Dedifferentiated amniotic fluid mesenchymal stem cell (primary cell): Measurements from ENCODE around the gene GNG14.
A peak's percentile ranks its signal among the peaks of the same experiment; 100 is the strongest.
"Not testable (repeated sequence)": the region's sequence is repeated elsewhere in the genome, so short reads cannot be mapped to it uniquely, and the experiment has no call there.

Source experiments
- DNase-seq: peaks from one replicate; pipeline ENCODE4 v3.0.0-alpha.2; 2016; ENCODE audit errors: extremely low spot score

Gene GNG14

DNA sequence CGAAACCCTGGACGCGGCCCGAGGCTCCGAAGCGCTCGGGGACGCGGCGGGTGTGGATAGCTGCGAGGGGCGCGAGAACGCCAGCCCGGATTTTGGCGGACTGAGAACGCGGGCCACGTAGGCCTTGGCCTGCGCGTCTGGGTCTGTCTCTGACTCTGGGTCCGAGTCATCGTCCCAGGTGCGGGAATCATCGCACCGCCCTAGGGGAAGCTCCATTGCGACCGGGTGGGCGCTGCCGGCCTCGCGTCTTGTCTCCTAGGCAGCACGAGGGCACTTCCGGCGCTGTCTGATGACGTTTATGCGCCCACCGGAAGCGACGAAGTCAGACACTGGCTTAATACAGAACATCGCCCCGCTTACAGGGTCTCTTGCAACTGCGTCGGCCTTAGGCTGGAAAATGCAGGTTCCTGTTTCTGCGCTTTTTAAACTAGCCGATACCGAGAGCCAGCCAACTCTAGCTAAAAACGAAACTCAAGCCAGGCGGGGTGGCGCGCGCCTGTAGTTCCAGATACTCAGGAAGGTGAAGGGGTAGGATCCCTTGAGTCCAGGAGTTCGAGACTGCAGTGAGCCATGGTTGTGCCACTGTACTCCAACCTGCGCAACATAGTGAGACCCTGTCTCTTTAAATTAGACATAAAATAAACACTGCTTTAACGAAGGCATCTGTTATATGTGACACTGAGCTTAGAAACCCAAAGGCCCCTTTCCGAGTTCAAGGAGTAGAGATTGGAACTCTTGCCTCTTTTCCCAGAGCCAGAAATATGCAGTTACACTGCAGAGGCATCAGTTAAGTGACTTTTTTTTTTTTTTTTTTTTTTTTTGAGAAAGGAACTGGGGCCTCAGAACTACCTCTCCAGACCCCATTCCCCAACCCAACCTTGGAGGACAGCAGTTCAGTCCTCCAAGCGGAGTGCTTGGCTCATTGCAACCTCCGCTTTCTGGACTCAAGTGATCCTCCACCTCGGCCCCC lies 8.9 kb downstream of the GNG14 start, which contains the start of gene FBXW9:
Gene FBXW9, minus strand, starts transcription at position 266 of the 970 bp plus-strand sequence. Its CDS starts 50 bp downstream, at position 216.
- peak; percentile 93 for DNase-seq

DNA sequence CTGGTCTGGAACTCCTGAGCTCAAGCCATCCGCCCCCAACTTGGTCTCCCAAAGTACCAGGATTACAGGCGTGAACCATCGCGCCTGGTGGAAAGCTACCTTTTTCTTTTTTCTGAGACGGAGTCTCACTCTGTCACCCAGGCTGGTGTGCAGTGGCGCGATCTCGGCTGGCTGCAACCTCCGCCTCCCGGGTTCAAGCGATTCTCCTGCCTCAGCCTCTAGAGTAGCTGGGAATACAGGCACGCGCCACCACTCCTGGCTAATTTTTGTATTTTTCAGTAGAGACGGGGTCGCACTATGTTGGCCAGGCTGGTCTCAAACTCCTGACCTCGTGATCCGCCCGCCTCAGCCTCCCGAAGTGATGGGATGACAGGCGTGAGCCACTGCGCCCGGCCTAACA lies 9.6 kb downstream of the GNG14 start:
- DNase-seq, result not testable (repeated sequence)

DNA sequence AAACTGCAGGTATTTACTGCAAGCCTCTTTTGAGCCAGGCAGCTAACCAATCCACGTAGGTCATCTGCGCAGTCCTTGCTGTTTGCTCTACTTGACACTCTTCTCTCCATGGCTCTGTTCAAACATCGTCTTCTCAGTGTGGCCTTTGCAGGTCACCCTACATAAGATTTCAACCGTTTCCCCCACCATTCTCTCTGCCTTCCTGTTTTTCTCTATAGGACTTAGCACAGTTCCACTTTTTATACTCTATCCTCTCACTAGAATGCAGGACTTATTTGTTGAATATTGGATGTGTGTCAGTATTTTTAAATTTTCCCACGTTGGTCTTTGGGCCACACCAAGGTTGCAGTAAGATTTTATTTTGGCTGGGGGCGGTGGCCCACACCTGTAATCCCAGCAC lies 10.3 kb downstream of the GNG14 start:
- no peak for DNase-seq

DNA sequence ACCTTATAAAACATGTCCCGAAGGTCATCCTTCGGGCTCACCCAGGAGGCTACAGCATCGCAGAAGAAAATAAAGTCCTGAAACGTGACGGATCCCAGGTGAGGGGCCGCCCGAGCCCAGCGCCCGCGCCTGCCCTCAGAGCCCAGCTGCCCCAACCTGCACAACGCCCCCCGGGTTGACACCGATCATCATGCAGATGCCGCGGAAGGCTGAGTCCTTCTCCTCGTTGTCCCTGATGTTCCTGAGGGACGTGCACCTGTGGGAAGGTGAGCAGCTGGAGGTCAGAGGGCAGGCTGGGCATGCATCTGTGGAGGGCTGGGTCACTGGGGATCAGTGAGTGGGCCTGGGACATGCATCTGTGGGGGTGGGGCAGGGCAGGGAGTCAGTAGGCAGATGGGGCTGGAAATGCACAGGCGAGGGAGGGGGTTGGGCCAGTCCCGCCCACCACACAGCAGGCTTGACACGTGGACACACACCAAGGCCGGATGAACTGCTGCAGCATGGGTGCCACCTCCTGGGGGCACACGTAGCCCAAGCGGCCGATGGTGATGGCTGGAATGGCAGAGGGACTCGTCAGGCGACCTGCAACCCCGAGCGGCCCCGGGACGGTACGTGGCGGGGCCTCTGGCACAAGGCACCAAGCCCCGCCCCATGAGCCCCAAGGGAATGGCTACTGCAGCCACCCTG lies 13.9 kb downstream of the GNG14 start:
- no peak for DNase-seq

DNA sequence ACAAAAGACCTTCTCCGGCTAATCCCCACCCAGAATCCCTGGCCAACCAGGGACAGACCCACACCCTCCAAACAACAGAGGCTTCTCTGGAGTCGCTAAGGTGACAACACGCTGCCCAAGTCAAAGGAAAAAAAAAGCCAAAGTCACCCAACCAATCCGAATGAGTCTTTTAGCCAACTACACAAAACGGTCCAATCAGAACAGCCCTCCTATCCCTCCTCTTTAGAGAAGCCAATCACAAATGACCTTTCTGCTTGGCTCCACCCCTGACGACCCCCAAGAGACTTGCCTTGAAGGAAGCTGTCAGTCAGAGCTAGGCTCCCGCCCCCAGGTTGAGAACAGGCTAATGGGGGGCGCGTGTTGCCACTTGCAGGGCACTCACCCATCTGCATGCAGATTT lies 15.2 kb downstream of the GNG14 start:
- no peak for DNase-seq

DNA sequence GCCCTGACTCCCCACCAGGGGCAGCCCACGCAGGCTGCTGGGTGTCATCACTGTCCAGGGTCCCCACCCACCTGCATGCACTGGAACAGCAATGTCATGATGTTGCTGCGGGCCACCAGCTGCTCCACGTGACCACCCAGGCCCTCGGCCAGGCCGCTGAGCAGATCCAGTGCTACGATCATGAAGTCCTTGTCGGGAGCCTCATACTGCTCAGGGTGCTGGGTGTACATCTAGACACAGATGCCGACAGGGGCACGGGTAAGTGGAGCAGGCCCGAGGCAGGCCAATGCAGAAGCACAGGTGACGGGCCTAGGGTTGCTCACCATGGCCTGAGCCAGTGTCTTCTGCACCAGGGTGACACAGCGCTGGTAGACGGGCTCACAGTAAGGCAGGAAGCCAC lies 17.4 kb downstream of the GNG14 start:
- DNase-seq, result no peak

DNA sequence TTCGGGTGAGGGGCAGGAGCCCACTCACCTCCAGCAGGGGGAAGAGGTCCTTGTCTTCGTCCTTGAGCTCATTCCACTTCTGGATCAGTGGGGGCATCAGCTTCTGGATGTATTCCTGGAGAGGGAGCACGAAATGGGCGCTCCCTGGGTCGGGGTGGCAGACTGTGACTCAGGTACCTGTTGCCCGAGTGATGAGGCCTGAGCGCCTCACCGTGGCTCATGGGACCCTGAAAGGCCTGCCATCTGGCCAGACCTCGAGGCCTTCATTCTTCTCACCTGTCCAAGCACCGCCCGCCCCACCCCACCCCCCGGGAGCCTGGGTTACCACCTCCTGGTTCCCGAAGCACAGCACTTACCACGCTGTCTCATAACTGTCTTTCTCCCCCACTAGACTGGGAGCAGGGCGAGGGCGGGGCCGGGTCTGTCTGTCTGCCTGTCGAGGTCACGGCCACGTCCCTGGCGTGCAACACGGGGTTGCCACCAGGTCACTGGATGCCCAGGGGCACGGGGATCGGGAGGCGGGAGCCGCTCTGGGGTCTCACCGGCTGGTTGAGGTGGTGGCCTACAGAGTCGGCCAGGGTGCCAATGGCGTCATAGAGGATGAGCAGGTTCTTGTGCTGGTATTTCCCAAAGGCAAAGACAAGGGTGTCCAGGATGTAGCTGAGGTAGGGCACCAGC lies 18.0 kb downstream of the GNG14 start:
- DNase-seq, result no peak

DNA sequence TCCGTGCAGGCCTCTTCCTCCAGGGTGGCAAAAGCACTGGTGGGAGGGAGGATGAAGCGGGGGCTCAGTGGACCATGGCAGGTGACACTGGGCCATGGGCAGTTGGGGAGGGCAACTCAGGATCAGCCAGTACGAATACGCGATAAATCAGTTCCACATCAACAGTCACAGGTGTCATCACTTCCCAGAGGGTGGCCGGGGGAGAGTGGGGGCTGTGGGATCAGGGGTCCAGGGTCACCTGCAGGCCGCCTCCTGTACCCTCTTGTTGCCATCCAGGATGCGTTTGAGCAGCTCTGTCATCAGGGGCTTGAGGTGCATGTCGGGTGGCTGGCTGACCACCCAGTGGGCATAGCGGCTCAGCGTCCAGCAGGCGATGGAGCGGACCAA lies 18.5 kb downstream of the GNG14 start:
- no peak for DNase-seq

DNA sequence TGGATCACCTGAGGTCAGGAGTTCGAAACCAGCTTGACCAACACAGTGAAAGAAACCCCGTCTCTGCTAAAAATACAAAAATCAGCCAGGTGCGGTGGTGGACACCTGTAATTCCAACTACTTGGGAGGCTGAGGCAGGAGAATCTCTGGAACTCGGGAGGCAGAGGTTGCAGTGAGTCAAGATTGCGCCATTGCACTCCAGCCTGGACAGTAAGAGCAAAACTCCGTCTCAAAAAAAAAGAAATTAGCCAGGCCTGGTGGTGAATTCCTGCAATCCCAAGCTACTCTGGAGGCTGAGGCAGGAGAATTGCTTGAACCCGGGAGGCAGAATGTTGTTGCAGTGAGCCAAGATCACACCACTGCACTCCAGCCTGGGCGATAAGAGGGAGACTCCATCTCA lies 20.8 kb downstream of the GNG14 start:
- no peak for DNase-seq

DNA sequence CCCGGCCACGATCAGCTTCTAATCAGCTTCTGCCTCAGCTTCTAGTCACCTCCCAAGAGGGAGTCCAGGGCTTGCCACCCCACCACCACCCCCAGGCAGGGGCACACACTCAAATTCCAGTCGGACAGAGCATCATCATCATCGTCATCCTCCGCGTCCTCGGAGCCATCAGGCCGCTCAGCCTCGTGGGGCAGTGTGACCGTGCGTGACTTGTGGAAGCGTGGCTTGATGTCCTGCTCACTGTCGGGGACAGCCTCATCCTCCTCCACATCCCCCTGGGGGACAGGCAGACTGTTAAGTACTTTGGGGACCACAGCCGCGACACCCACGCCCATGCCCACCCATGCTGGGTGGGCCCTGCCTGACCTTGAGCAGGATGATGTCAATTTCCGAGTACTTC lies 23.4 kb downstream of the GNG14 start:
- no peak for DNase-seq

DNA sequence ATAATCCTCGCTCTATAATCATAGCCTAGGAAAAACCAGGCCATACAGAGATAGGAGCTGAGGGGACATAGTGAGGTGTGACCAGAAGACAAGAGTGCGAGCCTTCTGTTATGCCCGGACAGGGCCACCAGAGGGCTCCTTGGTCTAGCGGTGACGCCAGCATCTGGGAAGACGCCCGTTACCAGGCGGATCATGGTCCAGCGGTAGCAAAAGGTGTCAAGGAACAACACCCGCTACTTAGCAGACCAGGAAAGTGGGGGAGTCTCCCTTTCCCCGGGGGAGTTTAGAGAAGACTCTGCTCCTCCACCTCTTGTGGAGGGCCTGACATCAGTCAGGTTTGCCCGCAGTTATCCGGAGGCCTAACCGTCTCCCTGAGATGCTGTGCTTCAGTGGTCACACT lies 24.3 kb downstream of the GNG14 start:
- DNase-seq, result not testable (repeated sequence)

DNA sequence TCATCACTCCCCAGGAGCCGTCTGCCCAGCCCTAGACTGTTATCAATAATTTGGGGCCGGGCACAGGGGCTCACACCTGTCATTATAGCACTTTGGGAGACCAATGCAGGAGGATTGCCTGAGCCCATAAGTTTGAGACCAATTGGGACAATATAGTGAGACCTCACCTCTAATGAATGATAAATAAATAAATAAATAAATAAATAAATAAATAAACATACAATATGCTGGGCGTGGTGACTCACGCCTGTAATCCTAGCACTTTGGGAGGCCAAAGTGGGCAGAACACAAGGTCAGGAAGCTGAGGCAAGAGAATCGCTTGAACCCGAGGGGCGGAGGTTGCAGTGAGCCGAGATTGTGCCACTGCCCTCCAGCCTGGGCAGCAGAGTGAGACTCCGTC lies 25.5 kb downstream of the GNG14 start:
- DNase-seq, result not testable (repeated sequence)

DNA sequence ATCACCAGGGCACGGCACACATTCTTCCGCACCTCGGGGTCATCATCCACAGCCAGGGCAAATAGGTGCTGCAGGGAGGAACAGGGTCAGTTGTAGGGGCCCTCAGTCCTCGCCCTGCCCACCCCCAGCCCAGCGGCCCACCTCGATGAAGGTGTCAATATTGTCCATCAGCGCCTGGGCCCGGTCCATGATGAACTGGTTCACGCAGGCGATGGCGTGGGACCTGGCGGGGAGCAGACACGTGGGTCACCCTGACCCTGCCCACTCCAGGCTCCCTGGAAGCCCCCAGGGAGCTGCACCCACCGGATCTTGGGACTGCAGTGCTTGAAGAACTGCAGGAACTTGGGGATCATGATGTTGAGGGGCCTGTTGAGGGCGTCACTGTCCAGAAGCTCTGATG lies 27.3 kb downstream of the GNG14 start:
- DNase-seq, result no peak

DNA sequence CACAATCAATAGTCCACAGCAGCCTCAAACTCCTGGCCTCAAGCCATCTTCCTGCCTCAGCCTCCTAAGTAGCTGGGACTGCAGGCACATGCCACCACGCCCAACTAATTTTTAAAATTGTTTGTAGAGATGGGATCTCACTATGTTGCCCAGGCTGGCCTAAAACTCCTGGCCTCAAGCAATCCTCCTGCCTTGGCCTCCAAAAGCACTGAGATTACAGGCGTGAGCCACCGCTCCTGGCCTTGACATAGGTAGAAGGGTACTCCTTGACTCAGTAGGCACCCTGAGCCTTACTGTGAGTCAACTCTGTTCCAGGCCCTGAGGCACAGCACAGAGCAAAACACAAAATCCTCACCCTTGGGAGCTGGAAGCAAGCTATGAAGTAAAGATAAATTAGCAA lies 28.1 kb downstream of the GNG14 start:
- no peak for DNase-seq

DNA sequence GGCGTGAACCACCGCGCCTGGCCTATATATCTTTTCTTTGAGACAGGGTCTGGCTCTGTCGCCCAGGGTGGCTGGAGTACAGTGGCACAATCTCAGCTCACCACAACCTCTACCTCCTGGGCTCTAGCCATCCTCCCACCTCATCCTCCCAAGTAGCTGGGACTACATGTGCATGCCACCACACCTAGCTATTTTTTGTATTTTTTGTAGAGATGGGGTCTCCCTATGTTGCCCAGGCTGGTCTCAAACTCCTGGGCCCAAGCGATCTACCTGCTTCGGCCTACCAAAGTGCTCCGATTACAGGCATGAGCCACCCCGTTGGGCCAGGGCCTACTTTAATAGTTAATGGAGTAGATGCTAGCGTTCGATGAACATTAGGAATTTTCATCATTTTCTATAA lies 32.5 kb downstream of the GNG14 start:
- no peak for DNase-seq

DNA sequence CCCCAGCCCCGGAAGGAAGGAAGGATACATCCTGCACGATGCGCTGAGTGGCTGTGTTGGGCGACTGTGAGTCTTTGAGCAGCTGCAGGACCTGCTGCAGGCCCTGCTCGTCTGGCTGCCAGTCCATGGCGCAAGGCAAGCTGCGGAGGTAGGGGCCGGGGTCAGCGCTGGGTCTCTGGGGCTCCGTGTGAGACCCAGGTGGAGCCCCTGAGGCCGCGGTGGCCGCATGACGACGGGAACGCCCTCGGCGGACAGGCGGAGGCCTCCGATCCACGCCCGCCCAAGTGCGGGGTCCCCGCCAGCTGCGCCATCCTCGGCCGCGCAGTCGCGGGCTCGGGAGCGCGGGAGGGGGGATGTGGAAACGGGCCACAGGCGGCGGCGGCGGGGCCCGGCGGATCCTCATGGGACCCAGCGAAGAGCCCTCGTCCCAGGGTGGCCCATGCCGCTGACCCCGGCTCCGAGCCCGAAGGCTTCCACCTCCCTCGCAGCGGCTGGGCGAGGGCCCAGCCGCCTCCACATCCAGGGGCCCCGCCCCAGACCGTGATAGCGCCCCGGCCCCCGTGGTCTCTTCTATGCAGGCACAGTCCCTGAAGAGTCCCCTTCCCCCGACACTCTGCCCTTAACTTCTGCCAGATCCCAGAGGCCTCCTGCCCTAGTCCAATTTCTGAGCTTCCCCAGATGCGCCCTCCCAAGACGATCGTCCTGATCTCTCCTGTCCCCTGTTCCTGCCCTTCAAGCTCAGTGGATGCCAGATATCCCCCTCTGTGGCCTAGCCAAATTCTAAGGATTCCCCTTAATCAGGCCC lies 33.3 kb downstream of the GNG14 start:
- no peak for DNase-seq

DNA sequence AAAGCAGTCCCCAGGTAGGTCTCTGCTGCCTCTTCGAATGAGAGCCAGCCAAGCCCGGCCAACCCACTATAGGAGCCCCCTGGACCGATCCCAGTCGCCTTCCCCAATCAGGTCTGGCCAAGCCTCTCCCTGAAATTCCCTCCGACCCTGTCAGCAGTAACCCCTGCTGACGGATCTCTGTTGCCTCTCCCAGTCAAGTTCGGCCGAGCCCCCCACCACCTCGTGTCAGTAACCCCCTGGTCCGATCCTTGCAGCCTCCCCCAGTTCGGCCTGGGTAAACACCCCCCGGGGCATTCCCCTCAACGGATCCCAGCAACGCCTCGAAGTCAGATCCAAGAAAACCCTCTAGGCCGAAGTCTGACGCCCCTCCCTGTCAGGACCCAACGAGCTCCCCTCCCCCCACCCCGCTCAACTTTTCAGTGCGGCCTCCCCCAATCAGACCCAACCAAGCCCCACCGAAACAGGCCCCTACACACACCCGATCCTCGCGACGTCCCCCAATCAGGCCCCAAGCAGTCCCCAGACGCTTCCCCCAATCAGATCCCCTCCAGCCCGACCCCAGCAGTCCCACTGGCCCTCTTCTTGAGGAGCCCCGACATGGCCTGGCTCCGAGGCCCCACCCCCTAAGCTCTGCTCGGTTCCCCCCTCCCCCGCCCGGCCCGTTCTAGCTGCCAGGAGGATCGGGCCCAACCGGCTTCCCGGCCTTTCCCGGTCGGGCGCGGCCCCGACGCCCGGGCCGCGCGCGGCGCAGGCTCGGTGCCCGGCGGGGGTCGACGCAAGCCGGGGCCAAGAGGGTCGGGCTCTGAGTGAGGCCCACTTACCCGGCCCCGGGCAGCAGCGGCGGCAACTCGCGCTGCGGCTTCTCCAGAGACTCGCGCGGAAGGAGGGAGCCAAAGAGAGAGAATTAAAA lies 34.1 kb downstream of the GNG14 start:
- DNase-seq, result peak; percentile 41

DNA sequence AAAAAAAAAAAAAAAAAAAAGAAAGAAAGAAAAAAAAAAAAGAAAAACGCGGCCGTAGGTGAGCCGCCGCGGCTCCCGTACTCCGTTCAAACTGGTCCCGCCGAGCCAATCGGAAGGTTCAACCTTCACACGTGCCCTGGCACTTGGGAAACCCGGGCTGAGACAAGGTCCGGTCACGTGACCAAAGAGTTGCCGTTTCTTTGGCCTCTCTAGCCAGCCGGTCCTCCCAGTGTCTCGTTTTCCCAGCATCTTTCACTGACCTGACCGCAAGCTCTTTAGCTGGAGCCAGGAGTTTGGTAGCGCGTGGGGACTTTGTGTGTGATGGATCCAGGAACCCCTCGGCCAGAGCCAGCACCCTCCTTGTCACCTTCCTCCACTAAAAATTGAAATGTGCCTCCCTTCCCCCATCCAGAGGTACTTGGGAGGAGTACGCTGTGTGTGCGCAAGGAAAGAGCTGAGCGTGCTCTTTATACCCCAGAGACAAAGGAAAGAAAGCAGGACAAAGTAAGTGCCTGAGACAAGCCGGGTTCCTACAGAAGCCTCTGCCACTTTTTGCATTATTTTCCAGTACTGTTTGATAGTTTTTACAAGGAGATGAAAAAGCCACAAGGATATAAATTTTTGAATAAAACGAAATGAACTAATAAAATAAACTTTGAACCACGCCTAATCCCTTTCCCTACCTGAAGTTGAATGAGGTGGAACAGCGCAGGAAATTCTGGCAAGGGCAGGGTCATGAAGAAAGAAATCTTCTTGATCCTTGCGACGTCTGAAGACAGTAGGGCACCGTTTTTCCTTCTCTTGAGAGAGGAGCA lies 35.0 kb downstream of the GNG14 start:
- peak; percentile 99 for DNase-seq

DNA sequence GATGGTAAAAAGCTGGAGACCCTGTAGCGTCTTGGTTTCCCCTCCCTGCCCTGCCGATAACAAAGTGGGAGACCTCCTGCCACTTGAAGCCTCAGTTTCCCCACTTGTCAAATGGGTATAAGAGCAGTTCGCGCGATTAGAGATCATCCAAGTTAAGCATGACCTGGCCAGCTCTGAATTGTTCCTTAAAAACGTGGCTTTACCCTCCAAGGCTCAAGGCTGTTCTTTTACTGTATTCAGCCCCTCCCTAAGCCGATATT lies 35.5 kb downstream of the GNG14 start:
- no peak for DNase-seq
